ENCODE measurements around the gene COX4I2. TPM values are rescaled to one million over a fixed set of nuclear protein-coding genes. Genes with fewer than 3 reads are reported as not detected.
"Not testable (repeated sequence)": the region's sequence is repeated elsewhere in the genome, so short reads cannot be mapped to it uniquely, and the experiment has no call there.

Gene COX4I2
- total RNA-seq, 4 donors from 2014 or later: 5.1 to 8.4 TPM; not detected in 2

DNA sequence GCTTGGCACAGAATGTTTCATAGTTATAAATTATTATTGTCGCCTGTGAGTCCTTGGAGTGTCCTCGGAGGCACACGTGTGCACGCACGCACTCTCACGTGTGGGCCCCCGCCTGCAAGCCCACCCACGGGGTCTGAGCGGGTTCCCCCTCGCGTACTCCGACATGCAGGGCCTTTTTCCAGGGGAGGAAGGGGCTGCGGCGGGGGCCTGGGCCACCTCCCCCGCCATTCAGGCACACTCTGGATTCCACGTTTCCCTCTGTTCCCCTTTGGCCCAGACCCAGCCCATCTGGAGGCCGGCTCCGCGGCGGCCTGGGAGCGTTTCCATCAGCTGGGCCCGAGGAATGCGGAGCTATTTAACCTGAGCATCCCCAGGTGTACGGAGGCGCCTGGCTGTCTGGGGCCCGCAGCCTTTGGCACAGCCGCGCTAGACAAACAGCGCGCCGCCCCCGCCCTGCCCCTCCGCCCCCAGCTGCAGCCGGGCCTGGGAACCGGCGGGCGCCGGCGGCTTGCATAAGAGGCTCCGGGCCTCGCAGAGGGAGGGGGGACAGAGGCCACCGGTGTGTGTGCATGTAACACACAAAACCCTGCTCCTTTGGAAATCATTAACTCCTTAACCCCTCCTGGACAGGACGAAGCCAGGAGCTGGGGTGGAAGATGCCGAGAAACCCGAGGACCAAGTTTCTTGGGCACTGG lies 29.3 kb upstream of the COX4I2 start:
- no peaks in the 10 kb centered on the region for H3K9me3 ChIP-seq
- H3K36me3 ChIP-seq: no peaks in the 10 kb centered on the region
- TF ChIP-seq POLR2A (IDR thresholded peaks at IDR 0.05): peak in 1 of 2 donors; percentile 34
- no peak for TF ChIP-seq CTCF (IDR thresholded peaks at IDR 0.05)
- H3K4me1 ChIP-seq: peaks cover 0 to 5% of the 10 kb centered on the region in 2 donors
- peak; percentile 73 to 79 for DNase-seq
- H3K27me3 ChIP-seq: no peaks in the 10 kb centered on the region
- peak overlapping the region in 1 of 2 donors; percentile 80 for H3K27ac ChIP-seq
- intact Hi-C loops (cut with DNase I; ENCODE audit: low total_unique reads): no loop called here
- H3K4me3 ChIP-seq: peak overlapping the region in 1 of 2 donors; percentile 16

GRCh38 chr20:31612271-31612640 lies 25.5 kb upstream of the COX4I2 start:
- not testable (repeated sequence) for H3K36me3 ChIP-seq, H3K4me3 ChIP-seq, DNase-seq, H3K27ac ChIP-seq, H3K4me1 ChIP-seq, H3K27me3 ChIP-seq, H3K9me3 ChIP-seq
- intact Hi-C loops (cut with DNase I; ENCODE audit: low total_unique reads): loop anchor here (5.0 kb wide), 1 partner anchor 45 kb away; no protein-coding TSS in a partner anchor

DNA sequence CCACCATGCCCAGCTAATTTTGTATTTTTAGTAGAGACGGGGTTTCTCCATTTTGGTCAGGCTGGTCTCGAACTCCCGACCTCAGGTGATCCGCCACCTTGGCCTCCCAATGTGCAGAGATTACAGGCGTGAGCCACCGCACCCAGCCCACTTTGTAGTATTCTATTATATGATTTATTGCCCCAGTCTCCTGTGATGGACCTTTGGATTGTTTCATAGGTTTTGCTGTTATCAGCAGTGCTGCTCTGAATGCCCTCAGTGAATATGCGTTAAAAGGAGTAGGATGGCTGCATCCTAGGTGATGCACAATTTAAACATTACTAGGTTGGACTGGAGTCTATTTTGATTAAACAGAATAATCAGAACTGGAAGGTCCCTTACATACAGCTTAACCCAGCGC lies 22.3 kb upstream of the COX4I2 start:
- H3K4me3 ChIP-seq: no peak overlapping the region
- H3K27me3 ChIP-seq: no peaks in the 10 kb centered on the region
- H3K27ac ChIP-seq: no peak overlapping the region
- TF ChIP-seq CTCF (IDR thresholded peaks at IDR 0.05) (no peak), POLR2A (IDR thresholded peaks at IDR 0.05) (no peak)
- DNase-seq: no peak
- H3K36me3 ChIP-seq: no peaks in the 10 kb centered on the region
- no peaks in the 10 kb centered on the region for H3K9me3 ChIP-seq
- intact Hi-C loops (cut with DNase I; ENCODE audit: low total_unique reads): no loop called here
- no peaks in the 10 kb centered on the region for H3K4me1 ChIP-seq

DNA sequence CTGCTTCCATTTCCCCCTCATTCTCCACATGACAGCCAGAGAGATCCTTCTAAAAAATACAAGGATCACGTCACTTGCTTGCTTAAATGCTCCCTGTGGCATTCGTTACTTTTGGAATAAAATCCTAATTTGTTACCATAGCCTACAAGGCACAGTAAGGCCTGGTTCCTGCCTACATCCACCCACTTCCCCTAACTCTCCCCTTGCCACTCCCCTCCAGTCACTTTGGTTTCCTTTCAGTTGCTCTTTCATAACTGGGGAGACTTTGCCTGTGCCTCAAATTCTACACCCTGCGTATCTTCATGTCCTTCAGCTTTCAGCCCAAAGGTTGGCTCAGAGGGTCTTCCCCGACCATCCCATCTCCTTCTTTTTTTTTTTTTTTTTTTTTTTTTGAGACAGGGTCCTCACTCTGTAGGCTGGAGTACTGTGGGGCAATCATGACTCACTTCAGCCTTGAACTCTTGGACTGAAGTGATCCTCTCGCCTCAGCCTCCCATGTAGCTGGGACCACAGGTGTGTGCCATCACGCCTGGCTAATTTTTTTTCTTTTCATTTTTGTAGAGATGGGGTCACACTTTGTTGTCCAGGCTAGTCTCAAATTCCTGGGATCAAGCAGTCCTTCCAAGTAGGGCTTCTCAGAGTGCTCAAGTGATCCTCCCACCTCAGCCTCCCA lies 20.1 kb upstream of the COX4I2 start:
- no peak for DNase-seq
- Histone ChIP-seq H3K27me3 (no peaks in the 10 kb centered on the region), H3K27ac (no peak overlapping the region), H3K4me1 (no peaks in the 10 kb centered on the region), H3K4me3 (no peak overlapping the region), H3K9me3 (no peaks in the 10 kb centered on the region), H3K36me3 (no peaks in the 10 kb centered on the region)
- intact Hi-C loops (cut with DNase I; ENCODE audit: low total_unique reads): no loop called here
- TF ChIP-seq CTCF (IDR thresholded peaks at IDR 0.05): no peak
- TF ChIP-seq POLR2A (IDR thresholded peaks at IDR 0.05): no peak

- no peak overlapping the region for H3K4me3 ChIP-seq
These were observed 17.5 kb upstream of the COX4I2 start for GRCh38 chr20:31620246-31620645.

GRCh38 chr20:31623123-31623505 lies 14.6 kb upstream of the COX4I2 start:
- H3K36me3 ChIP-seq; H3K27me3 ChIP-seq; intact Hi-C loops (cut with DNase I; ENCODE audit: low total_unique reads); H3K4me3 ChIP-seq; H3K9me3 ChIP-seq; H3K4me1 ChIP-seq; DNase-seq; H3K27ac ChIP-seq: not testable (repeated sequence)

More at GRCh38 chr20:31620246-31620645, 17.5 kb upstream of the COX4I2 start:
- no peaks in the 10 kb centered on the region for H3K4me1 ChIP-seq
- no peaks in the 10 kb centered on the region for H3K9me3 ChIP-seq
- intact Hi-C loops (cut with DNase I; ENCODE audit: low total_unique reads): no loop called here
- TF ChIP-seq POLR2A (IDR thresholded peaks at IDR 0.05) (no peak), CTCF (IDR thresholded peaks at IDR 0.05) (no peak)
- no peak overlapping the region for H3K27ac ChIP-seq
- DNase-seq: no peak
- H3K36me3 ChIP-seq: no peaks in the 10 kb centered on the region
- H3K27me3 ChIP-seq: no peaks in the 10 kb centered on the region

GRCh38 chr20:31626534-31626933 lies 11.2 kb upstream of the COX4I2 start:
- DNase-seq; H3K36me3 ChIP-seq; H3K4me1 ChIP-seq; H3K27ac ChIP-seq; H3K4me3 ChIP-seq; intact Hi-C loops (cut with DNase I; ENCODE audit: low total_unique reads); H3K9me3 ChIP-seq; H3K27me3 ChIP-seq: not testable (repeated sequence)

- H3K27me3 ChIP-seq; DNase-seq; H3K27ac ChIP-seq; H3K4me1 ChIP-seq; H3K36me3 ChIP-seq; H3K4me3 ChIP-seq; intact Hi-C loops (cut with DNase I; ENCODE audit: low total_unique reads); H3K9me3 ChIP-seq: not testable (repeated sequence)
These were observed 9.7 kb upstream of the COX4I2 start for GRCh38 chr20:31628057-31628456.
